GM10266 (cell line): ENCODE measurements around the gene PTCD2.

ENCODE experiments used
- DNase-seq: peaks from one replicate; pipeline ENCODE4 v3.0.0; 2012; ENCODE audit errors: extremely low spot score
- CTCF ChIP-seq: IDR thresholded peaks from 2 replicates; pipeline ENCODE4 v1.5.1; 2012; ENCODE audit warnings: mild to moderate bottlenecking, low read depth; ENCODE audit not compliant: control insufficient read depth, insufficient read depth; ENCODE audit errors: missing control alignments

Gene PTCD2

DNA sequence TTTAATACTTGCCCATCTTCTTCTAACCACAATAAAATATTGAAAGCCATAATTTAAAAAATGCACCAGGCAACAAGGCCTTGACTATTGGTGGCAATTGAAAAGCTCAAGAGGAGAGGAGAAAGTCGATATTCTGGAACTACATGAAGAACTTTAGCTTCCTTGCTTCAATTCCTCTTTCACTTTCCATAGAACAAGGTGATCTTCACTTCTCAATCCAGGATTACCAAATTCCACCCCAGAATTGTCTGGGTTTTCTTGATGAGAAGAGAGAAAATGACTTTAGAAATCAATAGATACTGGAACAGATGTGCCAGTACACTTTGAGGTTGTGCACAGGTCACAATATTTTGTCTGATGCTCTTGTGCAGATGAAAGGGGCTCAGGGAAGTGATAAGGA is 52.2 kb downstream of the PTCD2 start:
- no peak for TF ChIP-seq CTCF
- DNase-seq: no peak

GRCh38 chr5:72372923-72373322 is 52.8 kb downstream of the PTCD2 start:
- no peak for TF ChIP-seq CTCF
- no peak for DNase-seq

GRCh38 chr5:72374844-72375243 is 54.7 kb downstream of the PTCD2 start:
- TF ChIP-seq CTCF: no peak
- DNase-seq: no peak

- DNase-seq: no peak
- no peak for TF ChIP-seq CTCF
Observed at GRCh38 chr5:72376381-72376780, 56.2 kb downstream of the PTCD2 start.

DNA sequence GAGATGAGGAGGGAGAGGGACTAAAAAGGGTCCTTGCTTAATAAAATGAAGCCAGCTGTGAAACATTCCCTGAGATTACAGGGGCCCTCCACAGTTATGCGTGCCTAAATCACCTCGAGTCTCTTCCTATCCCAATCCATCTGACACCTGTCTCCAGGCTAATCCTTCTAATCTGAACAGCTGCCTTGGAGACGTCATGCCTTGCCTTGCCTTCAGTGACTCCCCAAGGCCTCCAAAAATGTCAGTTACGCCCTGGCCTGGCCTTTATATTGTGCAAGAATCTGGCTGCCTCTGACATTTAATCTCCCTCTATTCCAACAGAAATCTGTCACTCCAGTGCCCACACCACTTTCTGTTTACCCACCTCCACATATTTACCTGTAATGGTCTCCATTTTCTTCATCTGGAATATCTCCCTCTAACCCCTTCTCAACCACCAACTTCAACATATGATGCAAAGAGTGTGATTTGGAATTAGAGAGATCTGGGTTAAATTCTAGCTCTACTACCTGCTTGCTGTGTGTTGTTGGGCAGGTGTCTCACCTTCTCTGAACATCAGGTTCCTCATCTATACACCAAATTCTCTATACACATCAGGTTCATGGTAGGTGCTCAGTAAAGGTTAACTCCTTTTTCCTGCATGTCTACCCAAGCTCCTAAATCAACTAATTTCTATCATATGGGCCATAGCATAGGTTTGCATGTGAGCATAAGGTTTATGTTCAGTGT is 57.9 kb downstream of the PTCD2 start:
- no peak for DNase-seq
- TF ChIP-seq CTCF: no peak

DNA sequence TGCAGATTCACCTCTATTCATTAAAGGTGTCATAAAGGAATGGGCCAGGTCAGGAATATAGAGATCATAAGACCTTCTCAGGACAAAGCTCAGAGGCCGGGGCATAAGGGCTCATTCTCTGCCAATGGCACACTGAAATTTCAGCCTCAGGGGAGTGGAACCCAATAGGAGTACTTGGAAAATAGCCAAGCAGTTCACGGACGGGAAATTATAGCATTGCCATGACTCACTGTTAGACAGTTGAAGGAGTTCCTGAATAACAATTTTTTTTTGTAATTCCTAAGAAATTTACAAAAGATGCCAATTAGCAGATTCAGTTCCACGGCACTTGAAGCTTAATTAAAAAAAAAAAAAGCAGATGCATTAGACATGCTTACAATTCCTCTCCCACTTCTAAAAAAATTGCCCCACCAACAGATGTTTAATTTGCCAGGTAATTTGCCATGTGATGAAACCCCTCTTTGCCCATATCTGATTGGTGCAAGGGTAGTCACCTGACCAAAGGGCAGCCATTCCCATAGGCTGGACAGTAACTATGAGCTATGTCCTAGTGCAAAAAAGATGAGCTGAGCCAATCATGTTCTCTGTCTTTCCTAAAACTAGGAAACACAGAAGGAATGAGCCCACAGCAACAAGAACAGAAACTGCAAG is 58.6 kb downstream of the PTCD2 start:
- no peak for TF ChIP-seq CTCF
- no peak for DNase-seq

- TF ChIP-seq CTCF: no peak
Observed at GRCh38 chr5:72379936-72380335, 59.8 kb downstream of the PTCD2 start.

More at GRCh38 chr5:72379936-72380335, 59.8 kb downstream of the PTCD2 start:
- no peak for DNase-seq
